C4-2B (cell line): ENCODE measurements around the gene HILPDA.

ENCODE experiments used
- H3K27ac ChIP-seq: fragments of 450-650 bp; 2 replicates; pipeline ENCODE4 v1.5.1; 2017
- CTCF ChIP-seq: fragments of 450-650 bp; conservative IDR thresholded peaks from 2 replicates; pipeline ENCODE4 v1.5.1; 2017; ENCODE audit warnings: mild to moderate bottlenecking
- ZFX ChIP-seq: fragments of 450-650 bp; IDR thresholded peaks from 2 replicates; pipeline ENCODE4 v1.6.1; 2017

HILPDA gene

GRCh38 chr7:128455543-128456254, at the start of gene HILPDA:
Gene HILPDA, plus strand, starts transcription at chr7:128455878. Its CDS starts 1,391 bp downstream, at chr7:128457269.
- 0 out of 2 replicates have a peak, but pooled peaks have one; percentile 29 for TF ChIP-seq ZFX
- no peak; the same call in 1 of the 2 replicates for TF ChIP-seq CTCF
- H3K27ac ChIP-seq: peak within 1 kb of the TSS; percentile 96

- H3K27ac ChIP-seq: peak overlapping the region; percentile 96
- TF ChIP-seq CTCF (no peak), ZFX (no peak)
Measured at GRCh38 chr7:128406314-128407232, 49.1 kb upstream of the HILPDA start.

- no peak for TF ChIP-seq ZFX
- no peak for TF ChIP-seq CTCF
- H3K27ac ChIP-seq: no peak overlapping the region
Measured at GRCh38 chr7:128407233-128407589, 48.5 kb upstream of the HILPDA start.

GRCh38 chr7:128407751-128408708, 47.6 kb upstream of the HILPDA start:
- no peak overlapping the region for H3K27ac ChIP-seq
- no peak for TF ChIP-seq ZFX
- TF ChIP-seq CTCF: no peak

GRCh38 chr7:128408709-128409595, 46.7 kb upstream of the HILPDA start:
- H3K27ac ChIP-seq: peak overlapping the region; percentile 79
- TF ChIP-seq CTCF (no peak), ZFX (no peak)

GRCh38 chr7:128409596-128410450, 45.9 kb upstream of the HILPDA start, which contains the start of gene IMPDH1:
Gene IMPDH1, minus strand, starts transcription at chr7:128409982. Its CDS starts 81 bp downstream, at chr7:128409901.
- H3K27ac ChIP-seq: peak within 1 kb of the TSS; percentile 79
- TF ChIP-seq CTCF: no peak
- peak; percentile 68; the same call in 1 of the 2 replicates for TF ChIP-seq ZFX
